Fibroblast of peridontal ligament (primary cell): Measurements from ENCODE around the gene PCNT.

Source experiments
- DNase-seq: peaks from one replicate; pipeline ENCODE4 v3.0.0-alpha.2; 2010; ENCODE audit errors: extremely low read depth

The PCNT gene

DNA sequence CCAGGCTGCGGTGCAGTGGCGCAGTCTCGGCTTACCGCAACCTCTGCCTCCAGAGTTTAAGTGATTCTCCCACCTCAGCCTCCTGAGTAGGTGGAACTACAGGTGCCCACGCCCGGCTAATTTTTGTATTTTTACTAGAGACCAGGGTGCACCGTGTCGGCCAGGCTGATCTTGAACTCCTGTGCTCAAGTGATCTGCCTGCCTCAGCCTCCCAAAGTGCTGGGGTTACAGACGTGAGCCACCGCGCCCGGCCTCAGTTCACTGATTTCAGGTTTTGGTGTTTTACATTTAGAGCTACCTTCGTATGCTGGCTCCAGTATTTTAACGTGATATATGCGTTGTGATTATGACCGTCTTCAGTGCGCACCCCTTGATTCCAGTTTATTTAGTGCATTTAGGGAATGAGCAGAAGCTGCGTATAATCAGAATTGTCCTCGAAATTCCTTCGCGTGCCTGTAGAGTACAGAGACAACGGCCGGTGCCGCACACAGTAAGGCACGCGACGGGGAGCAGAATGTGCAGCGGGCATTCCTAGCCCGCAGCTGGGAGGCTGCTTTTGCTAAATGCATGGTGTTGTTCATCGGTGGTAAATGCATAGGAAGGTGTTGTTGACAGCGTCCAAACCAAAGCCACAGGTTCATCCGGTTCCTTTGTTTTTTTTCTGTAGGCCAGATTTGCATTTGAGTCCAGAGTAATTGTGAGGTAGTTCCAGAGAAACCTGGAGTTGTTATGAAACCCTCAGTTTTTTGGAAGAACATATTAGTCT lies 85.9 kb downstream of the PCNT start:
- DNase-seq = no peak

DNA sequence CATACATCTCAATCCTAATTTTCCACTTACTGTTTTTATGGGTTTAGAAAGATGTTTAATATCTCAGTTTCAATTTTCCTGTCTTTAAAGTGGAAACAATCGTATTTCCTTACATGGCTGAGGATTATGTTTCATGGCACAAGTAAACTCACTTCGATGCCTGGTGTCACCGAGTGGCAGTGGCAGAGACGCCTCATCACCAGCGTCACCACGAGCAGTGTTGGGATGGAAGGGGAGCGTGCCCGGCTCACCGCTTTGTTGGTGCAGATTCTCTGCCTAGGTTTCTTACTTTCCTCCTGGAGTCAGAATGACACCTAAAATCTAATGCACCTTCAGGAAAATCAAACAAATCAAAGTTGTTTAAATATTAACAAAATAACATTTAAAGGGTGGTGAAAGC lies 86.6 kb downstream of the PCNT start:
- DNase-seq = no peak

DNA sequence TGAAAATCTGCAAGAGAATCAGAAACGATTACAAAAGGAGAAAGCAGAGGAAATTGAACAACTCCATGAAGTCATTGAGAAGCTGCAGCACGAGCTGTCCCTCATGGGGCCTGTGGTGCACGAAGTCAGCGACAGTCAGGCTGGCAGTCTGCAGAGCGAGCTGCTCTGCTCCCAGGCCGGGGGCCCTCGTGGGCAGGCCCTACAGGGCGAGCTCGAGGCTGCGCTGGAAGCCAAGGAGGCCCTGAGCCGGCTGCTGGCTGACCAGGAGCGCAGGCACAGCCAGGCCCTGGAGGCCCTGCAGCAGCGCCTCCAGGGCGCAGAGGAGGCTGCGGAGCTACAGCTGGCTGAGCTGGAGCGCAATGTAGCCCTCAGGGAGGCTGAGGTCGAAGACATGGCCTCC lies 87.3 kb downstream of the PCNT start:
- no peak for DNase-seq

DNA sequence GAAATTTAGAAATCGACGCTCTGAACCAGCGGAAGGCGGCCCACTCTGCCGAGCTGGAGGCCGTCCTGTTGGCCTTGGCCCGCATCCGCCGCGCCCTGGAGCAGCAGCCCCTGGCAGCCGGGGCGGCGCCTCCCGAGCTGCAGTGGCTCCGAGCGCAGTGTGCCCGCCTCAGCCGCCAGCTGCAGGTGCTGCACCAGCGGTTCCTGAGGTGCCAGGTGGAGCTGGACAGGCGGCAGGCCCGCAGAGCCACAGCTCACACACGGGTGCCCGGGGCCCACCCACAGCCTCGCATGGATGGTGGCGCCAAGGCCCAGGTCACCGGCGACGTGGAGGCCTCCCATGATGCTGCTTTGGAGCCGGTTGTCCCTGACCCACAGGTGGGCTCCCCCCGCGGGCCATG lies 87.7 kb downstream of the PCNT start:
- no peak for DNase-seq

DNA sequence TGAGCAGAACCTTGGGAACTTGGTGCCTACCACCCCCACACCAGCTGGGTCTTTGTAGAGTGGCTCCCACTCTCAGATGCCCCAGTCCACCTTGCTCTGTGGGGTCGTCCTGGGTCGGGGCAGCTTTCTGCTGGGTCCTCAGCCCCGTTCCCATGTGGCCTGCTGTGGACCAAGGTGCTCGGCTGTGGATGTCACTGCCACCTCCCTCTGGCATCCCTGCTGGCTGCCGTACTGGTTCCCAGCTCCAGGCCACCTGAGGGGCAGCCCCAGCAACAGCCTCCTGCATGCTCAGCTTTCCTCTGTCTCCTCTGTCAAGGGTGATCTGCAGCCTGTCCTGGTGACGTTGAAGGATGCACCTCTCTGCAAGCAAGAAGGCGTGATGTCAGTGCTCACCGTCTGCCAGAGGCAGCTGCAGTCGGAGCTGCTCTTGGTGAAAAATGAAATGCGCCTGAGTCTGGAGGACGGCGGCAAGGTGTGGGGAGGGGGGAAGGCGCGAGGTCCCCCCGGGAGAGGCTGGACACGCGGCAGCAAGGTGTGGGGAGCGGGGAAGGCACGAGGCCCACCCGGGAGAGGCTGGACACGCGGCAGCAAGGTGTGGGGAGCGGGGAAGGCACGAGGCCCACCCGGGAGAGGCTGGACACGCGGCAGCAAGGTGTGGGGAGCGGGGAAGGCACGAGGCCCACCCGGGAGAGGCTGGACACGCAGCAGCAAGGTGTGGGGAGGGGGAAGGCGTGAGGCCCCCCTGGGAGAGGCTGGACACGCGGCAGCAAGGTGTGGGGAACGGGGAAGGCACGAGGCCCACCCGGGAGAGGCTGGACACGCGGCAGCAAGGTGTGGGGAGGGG lies 88.8 kb downstream of the PCNT start:
- DNase-seq = no peak

DNA sequence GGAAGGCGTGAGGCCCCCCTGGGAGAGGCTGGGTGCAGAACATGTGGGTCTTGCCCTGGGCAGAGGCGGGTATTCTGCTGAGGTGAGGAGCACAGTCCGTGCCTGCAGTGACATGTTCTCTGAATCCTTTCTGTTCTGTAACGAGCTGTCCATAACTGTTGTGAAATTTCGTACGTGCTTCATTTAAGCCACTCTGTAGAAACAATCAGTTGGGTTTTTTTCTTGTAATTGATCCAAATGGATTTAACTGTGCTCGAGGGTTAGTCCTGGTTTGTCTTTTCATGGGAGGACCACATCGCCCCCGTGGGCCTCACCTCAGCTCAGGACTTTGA lies 89.4 kb downstream of the PCNT start:
- no peak for DNase-seq

DNA sequence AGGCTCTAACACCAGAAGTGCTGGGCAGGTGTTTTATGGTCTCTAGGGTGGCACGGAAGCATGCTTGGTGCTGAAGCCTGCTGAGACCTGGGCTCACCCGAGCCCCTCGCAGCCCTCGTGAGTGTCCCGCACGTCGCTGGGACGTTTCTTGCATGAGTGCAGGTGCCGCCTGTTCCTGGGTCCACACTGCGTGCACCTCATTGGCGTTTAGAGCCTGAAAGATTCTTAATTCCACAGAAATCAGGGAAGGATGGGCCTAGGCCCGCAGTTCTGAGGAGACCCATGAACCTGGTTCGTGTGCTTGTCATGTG lies 91.0 kb downstream of the PCNT start:
- no peak for DNase-seq

DNA sequence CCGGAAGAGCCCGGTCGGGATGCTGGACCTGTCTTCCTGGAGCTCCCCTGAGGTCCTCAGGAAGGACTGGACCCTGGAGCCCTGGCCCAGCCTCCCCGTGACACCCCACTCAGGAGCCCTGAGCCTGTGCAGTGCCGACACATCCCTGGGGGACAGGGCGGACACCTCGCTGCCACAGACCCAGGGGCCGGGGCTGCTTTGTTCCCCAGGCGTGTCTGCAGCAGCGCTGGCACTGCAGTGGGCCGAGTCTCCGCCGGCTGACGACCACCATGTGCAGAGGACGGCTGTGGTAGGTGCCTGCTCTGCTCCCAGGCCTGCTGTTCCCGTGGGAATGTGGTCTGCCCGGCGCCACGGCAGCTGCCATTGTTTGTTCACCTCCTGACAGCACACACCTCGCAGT lies 92.6 kb downstream of the PCNT start:
- DNase-seq = no peak

DNA sequence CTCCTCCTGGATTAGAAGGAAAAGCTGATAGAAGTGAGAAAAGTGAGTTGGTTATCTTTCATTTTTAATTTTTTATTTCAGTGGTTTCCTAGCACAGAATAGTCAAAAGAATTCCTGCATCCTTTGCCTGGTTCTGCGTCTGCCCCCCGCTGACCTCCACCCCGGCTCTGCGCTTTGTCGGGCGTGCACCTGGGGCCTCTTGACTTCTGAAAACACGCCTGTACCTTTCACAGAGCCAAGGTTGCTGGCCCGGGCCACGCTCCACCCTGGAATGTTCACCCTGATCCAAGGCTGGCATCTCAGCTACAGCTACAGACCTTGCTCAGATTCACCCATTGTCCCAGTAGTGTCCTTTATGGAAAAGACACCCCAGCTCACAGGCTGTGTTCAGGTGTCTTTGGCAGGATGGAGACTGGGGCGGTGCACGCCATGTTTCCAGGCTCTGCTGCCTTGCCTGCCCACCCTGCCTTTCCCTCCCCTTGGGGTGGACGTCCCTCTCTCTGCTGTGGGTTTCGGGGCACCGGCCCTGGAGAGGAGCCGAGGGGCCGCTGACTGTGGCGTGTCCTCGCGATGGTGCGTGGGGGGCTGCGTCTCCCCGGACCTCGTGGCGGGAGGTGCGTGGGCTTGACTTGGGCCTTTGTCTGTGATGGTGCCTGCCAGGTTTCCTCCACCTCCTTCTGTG lies 94.5 kb downstream of the PCNT start:
- DNase-seq = no peak

DNA sequence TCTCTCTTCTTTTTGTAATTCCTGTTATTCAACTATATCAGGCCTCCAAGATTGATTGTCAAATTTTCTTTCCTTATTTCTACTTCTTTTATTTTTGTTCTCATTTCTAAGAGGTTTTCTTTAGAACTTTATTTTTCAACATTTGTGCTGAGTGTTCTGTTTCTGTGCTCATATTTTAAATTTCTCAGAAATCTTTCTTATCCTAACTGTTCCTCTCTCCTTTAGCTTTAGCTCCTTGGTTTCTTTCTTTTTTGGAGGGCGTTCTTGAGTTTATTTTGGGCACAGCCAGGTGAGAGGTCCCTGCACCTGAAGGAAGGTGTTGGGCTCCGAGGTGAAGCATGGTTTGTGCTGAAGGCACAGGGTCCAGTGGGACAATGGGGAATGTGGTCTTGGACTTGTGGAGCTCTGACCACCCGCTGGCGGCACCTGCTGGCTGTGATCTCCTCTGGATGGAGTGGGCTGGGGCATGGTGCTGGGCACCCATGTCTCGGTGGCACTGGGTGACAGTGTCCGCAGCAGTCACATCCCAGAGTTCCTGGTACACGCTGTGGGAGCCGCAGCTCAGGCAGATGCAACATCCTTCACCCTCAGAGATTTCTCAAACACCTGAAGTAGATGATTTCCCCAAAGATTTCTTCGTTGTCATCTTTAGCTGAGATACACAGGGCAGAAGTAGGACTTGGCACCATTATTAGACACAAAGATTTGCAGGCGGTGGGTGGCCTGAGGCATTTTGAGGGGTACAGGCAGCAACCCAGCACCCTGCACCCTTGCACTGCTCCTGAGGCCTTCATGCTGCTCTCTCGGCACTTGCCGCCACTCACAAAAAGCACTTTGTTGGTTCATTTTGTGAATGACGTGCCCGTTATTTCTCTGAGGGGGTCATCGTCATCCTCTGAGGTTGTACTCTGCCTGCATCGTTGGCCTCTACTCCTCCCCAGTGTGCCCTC lies 96.6 kb downstream of the PCNT start:
- DNase-seq = no peak

DNA sequence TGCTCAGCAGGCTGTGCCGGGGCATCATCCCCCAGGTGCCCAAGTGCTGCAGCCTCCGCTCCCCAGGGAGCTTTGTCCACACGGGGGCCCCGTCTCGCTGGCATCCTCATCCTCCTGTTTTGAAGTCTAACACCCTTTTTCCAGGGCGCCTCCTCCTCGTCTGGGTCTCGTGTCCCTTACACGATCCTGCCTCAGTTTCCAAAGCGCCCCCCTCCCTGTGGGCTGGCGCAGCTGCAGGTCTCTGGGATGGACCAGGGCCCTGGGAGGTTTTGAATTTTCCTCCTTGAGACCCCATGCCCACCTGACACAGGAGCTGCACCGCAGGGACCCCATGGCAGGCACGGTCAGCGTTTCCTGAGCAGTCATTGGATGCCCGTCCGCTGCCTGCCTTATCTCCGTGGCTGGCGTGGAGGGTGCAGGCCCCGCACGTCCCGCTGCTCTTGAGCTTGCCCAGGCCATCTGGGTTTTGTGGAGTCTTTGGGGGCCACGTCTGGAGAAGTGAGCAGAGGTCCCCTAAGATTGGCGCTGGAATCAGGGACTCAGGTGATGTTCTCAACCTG lies 97.3 kb downstream of the PCNT start:
- DNase-seq = no peak

DNA sequence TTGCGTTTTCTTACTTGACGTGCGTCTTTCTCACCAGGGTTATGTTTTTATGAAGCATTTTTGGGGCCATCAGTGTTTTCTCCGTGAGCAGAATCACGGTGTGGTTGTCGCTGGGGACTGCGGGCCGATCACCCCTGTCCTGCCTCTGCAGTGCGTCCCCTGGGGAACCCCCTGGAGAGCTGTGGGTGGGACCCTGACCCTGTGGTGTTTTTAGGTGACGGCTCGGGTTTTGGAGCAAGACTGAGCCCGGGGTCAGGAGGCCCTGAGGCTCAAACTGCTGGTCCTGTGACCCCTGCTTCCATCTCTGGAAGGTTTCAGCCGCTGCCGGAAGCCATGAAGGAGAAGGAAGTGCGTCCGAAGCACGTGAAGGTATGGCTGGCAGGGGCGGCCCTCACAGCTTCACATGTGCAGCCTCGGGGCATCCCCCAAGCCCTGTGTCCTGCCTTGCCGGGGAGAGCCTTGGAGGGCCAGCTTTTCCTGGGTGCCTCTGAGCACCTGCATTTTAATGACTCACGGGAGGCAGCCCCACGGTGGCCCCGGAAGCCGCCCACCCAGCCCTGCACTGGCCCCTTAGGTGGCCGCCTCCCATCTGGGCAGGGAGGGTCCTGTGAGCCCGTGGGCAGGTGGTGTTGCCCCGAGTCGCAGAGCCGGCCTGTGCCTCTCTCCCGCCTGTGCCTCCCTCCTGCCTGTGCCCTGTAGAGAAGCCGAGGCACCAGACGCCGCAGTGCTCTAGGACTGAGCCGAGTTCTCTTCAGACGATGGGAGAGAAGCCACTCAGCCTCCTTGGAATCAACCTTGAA lies 98.0 kb downstream of the PCNT start:
- no peak for DNase-seq

DNA sequence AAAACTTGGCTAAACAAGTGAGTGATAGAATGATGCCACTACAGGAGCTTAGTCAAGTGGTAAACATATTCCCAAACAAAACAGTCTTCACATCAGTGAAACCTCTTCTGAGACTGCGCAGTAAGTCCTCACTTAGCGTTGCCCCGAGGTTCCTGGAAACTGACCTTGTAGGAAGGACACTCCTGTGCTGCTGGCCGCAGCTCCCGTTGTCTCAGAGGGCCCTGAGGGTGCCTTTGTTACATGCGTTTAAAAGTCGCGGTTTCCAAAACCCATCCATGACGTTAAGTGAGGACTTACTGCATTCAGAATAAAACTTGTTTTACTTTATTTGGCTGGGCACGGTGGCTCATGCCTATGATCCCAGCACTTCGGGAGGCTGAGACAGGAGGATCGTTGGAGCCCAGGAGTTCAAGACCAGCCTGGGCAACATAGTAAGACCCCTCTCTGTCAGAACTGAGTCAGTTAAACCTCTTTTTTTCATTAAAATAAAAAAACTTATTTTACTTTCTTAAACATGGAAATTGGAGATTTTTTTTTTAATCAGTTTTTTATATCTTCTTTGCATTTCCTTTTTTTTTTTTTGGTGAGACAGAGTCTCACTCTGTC lies 98.8 kb downstream of the PCNT start:
- no peak for DNase-seq

DNA sequence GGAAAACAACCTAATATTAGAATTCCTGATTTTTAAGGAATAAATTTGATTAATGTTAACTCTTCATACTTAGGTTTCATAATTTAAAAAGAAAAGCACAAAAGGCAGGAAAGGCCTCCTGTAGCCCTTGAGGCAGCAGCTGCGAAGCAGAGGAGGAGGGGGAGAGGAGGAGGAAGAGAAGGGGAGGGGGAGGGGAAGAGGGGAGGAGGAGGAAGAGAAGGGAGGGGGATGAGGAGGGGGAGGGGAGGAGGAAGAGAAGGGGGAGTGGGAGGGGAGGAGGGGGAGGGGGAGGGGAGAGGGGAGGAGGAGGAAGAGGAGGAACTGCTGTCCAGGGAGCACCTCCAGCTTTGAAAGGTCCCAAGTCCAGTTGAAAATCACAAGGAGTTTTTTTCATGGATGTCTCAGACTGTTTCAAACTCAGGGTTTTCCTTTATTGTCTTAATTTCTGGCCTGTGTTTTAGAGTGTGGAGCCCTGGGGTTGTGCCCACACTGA lies 99.6 kb downstream of the PCNT start:
- DNase-seq = no peak

DNA sequence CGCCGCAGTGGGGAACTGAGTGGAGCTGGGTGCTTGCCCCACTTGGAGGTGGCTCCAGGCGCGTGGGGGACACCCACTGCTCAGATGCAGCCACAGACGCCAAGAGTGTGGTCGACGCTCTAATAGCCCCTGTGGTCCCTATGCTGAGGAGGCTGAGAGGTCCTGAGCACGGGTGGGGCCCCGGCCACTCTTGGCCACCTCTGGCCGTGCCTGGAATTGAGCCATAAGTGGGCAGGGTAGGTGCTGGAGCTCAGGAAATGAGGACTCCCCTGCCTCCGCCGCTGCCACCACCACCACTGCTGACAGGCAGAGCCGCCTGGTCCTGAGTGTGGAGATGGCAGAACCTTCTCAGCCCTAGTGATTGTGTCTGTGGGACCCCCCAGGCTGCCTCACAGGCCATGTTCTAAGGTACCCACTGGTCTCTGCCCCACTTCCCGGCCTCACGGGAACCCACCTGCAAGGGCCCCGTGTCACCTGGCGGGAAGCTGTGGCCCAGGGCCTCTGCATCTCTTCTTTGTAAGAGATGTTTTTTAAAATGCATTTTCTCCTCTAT lies 100.2 kb downstream of the PCNT start:
- DNase-seq = no peak

DNA sequence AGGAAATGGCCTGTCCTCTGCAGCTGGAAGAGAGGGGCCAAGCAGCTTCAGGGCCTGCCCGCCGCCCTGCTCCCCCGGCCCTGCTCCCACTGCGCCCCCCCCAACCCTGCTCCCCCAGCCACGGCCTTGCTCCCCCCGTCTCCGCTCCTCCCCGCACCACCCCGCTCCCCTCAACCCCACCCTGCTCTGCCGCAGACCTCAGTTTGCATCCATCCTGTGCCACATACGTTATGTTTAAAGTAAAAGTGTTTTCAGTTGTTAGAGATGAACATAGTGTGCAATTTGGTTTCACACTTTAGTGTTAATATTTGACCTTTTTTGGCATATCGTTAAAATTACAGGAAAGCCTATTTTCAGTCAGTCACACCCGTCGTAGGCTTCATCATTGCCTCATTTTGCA lies 100.7 kb downstream of the PCNT start:
- DNase-seq = no peak

DNA sequence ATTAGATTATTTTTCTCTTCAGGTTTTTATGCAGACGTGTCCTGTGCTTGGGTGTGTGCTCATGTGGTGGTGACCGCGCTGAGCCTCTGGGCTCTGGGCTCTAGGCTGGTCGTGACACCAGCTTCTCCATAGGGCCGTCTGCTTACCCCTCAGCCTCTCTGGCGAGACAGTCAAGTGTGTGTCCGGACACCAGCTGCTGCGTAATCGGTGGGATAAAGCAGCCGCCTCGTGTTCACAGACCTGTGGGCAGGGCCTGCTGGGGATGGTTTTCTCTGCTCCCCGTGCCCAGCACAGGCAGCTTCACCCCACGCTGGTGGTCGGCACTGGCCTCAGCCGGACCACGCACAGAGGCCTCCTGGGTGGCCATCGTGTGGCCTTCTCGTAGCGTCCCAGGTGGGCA lies 101.1 kb downstream of the PCNT start:
- no peak for DNase-seq

DNA sequence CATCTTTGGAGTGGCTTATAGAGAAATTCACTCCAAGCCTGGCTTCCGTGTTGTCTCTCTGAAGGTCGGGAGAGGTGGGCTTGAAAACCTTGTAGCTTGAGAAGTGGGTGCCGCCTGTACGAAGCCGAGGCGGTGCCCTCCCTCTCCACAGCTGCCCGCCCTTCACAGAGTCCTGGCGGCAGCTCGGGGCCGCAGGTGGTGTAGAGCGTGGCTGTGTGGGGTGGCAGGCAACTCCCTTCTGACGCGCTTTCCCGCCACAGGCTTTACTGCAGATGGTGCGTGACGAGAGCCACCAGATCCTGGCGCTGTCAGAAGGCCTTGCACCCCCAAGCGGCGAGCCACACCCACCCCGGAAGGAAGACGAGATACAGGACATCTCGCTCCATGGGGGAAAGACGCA lies 101.6 kb downstream of the PCNT start:
- DNase-seq = no peak

DNA sequence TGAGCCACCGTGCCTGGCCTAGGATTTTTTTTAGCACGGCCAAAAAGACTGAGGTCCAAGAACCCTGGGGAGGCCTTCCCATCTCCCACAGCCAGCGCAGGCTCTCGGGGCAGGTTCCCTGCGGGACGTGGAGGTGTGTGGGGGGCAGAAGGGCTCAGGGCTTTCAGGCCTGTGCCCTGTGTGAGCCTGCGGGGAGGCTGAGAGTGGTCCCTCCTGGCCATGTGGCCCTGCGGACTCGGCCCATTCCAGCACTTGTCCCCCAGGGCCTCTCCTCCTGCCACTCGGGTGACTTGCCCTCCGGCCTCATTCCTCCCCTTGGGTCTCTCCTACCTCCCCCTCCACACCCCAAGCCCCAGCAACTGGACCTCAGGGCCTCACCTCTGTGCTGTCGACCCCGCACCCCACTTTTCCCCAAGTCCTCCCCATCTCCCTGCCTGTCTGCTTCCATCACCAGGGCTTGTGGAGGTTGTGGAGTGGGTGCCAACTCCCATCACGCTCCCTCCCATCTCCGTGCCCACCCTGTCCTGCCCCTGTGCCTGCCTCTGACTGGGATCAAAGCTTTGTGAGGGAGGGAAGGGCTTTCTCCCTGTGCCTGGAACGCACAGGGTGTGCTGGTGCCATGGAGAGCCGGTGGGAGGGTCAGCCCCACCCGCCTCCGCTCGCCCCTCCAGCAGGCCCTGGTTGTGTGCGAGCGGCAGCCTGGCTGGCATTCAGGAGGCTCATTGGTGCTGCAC lies 102.5 kb downstream of the PCNT start:
- DNase-seq = no peak
